Activated CD4-positive, alpha-beta T cell treated with anti-CD3 and anti-CD28 coated beads, Interleukin-2, amount 50 U/mL, for 16 hours (primary cell): Measurements from ENCODE around the gene ANKMY2.

ENCODE experiments used
- DNase-seq: peaks from one replicate; pipeline ENCODE4 v3.0.0-alpha.2; 2020

ANKMY2 gene

DNA sequence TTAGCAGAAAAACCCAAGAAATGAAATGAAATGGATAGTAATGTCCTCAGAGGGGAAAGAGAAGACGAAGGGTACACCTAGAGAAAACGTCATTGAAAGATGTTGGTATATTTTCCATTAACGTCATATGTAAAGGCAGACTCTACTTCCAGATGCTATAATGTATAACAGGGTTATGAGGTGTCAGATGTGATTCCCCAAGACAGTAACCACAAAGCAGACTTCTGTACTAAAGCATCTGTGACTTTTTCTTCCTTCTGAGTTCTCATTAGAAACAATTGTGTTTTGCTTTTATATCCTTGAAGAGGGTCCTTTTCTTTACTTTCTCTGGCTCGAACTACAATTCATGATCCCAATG is 81.6 kb downstream of the ANKMY2 start:
- DNase-seq: no peak

- peak; percentile 8 for DNase-seq
These were observed 82.1 kb downstream of the ANKMY2 start for GRCh38 chr7:16563281-16564022.

DNA sequence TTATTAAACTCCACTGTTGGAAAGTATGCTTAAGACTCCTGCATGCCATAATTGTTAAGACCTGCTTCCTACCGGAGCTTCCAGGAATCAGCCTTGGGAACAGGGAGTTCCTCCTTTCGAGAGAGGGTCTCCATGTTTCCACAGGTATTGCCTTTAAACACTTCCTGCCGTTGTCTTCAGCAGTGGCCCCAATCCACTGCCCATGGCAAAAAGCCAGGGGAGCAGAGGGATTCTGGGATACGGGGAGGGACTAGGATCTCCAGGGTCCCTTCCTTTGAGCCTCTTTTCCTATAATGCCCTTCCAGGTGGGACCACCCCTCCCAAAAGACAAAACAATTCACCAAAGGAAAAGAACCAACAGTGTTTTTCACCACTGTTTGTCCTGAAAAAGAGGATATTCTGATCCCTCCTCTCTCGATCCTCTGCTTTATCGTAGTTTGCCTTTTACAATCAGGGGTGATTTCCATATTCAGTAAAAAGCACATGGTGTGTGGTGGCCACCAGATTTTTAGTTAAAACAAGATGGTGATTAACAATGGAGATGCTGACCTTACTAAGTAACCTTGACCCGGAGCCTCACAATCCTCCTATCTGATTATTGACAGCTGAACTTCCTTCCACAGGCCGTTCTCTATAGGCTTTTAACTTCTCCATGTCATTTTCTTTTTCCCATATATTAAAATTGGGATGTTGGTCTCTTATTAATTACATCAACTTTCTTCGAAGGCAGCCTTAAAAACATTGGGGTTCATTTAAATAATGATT is 82.9 kb downstream of the ANKMY2 start:
- no peak for DNase-seq

DNA sequence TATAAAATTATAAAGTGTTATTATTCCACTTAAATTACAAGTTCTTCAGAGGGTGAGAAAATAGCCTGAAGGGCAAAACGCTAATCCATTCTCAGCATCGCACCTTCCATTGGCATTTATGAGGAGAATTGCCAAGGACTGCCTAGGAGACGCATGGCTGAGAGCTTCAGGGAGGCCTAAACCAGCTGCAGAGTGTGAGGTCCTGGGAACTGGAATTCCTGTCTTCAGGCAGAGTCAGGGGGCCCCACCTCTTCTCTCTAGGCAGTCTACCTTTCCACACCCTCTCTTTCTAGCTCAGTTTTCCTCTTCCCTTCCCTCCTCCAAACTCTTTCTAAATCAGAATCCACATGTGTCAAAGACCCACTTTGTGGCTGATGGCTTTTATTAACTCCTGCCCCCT is 83.6 kb downstream of the ANKMY2 start:
- no peak for DNase-seq

- no peak for DNase-seq
These were observed 85.9 kb downstream of the ANKMY2 start for GRCh38 chr7:16559497-16560179.

- no peak for DNase-seq
These were observed 86.7 kb downstream of the ANKMY2 start for GRCh38 chr7:16558761-16559302.

GRCh38 chr7:16556359-16556758 is 89.2 kb downstream of the ANKMY2 start:
- no peak for DNase-seq

DNA sequence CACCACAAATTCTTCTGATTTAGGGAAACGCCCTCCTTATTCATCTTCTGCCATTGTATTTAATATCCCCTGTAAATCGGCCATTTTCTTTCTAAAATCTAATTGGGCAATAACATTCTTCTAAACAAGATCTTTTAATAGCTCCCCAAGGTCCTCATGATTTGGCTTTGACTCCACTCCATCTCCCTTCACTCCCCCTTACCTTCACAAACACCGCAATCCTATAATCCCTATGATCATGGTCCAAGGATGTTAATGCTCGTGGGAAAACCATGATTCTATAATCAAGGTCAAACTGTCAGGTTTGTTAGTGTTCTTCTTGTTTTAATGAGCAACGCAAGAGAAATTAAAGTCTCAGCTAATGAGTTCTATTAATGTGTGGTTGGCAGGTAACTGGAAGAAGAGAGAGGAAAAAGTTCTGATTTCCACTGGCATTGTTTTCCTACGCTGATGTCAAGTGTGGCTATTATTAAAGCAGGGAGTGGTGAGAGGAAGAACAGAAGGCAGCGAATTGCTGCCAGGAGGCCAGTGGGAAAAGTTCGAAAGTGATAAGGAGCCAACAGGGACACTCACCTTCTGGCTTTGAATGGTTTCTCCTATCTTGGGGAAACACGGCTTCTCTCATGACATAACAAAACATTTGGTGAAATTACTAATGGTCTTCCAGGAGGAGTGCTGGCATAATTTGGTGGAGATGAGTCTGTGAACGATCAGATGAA is 90.9 kb downstream of the ANKMY2 start:
- DNase-seq: no peak

GRCh38 chr7:16550671-16551070 is 94.9 kb downstream of the ANKMY2 start:
- no peak for DNase-seq
